Measurements from ENCODE around the gene MDC1.

The MDC1 gene

DNA sequence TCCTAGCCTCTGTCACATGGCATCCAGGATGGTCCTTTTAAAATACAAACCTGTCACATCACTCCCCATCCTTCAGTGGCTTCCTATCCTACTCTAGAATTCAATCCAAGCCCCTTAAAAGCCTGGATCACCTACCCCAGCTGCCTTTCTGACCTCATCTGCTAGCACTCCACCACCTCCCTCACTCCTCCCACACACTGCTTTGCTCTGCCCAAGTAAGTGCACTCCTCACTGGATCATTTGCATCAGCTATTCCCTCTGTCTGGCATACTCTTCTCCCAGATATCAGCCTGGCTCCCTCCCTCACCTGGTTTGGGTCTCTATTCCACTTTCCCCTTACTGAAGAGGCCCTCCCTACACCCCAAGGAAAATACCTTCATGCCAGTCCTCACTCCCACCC, 59.6 kb downstream of the MDC1 start:
- H3K27me3 ChIP-seq (replicated peaks): no peaks in the 10 kb centered on the region
- no peak overlapping the region for H3K27ac ChIP-seq
- peaks cover 94% of the 10 kb centered on the region for H3K36me3 ChIP-seq (replicated peaks)
- TF ChIP-seq, protein P1, sequence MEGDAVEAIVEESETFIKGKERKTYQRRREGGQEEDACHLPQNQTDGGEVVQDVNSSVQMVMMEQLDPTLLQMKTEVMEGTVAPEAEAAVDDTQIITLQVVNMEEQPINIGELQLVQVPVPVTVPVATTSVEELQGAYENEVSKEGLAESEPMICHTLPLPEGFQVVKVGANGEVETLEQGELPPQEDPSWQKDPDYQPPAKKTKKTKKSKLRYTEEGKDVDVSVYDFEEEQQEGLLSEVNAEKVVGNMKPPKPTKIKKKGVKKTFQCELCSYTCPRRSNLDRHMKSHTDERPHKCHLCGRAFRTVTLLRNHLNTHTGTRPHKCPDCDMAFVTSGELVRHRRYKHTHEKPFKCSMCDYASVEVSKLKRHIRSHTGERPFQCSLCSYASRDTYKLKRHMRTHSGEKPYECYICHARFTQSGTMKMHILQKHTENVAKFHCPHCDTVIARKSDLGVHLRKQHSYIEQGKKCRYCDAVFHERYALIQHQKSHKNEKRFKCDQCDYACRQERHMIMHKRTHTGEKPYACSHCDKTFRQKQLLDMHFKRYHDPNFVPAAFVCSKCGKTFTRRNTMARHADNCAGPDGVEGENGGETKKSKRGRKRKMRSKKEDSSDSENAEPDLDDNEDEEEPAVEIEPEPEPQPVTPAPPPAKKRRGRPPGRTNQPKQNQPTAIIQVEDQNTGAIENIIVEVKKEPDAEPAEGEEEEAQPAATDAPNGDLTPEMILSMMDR (IDR thresholded peaks at IDR 0.05; ENCODE audit: low read depth, low read length, missing control alignments): no peak
- in situ Hi-C loops (cut with HindIII; ENCODE audit: low pct_ligation_motif_present, low sequenced_read_pairs): no loop called here
- DNase-seq: no peak
- H3K4me3 ChIP-seq (ENCODE audit: low read depth, low read length): no peak overlapping the region

DNA sequence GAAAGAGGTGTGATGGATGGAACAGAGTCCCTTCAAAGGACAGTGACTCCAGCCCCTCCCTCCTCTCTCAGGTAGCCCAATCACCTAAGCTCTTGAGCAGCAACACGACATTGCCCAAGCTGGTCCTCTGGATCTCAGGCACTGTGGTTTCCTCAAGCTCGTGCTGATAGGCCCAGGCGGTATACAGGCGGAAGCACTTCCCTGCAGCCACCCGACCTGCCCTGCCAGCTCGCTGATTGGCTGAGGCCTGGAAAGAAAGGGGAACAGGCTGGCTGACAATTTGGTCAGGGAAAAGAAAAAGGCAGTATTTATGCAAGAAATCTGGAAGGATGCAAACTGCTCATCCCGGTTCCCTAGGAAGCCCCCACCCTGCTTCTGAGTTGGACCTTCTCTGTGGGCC, 60.6 kb downstream of the MDC1 start:
- Histone ChIP-seq H3K27ac (no peak overlapping the region), H3K4me3 (ENCODE audit: low read depth, low read length) (no peak overlapping the region)
- DNase-seq: no peak

DNA sequence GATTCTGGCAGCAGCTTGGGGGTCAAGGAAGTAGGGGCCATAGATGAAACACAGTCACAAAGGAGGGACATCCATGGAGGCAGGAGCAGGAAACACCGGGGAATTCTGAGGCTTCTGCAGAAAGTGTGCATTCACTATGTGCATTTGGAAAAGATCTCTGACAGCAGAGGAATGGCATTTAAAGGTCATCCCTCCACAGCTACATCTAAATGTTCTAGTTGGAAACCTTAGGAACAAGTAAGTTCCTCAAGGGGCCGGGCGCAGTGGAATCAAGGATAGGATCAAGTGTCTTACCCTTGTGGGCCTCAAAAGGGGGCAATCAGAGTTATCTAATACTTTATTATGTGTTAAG, 61.4 kb downstream of the MDC1 start:
- Histone ChIP-seq H3K36me3 (replicated peaks) (peaks cover 88% of the 10 kb centered on the region), H3K4me3 (ENCODE audit: low read depth, low read length) (no peak overlapping the region), H3K27me3 (replicated peaks) (no peaks in the 10 kb centered on the region), H3K27ac (no peak overlapping the region)
- in situ Hi-C loops (cut with HindIII; ENCODE audit: low pct_ligation_motif_present, low sequenced_read_pairs): no loop called here
- TF ChIP-seq, protein P1 (IDR thresholded peaks at IDR 0.05; ENCODE audit: low read depth, low read length, missing control alignments): no peak
- no peak for DNase-seq

More for the DNA sequence above, 60.6 kb downstream of the MDC1 start:
- TF ChIP-seq, protein P1 (IDR thresholded peaks at IDR 0.05; ENCODE audit: low read depth, low read length, missing control alignments): no peak
- Histone ChIP-seq H3K27me3 (replicated peaks) (no peaks in the 10 kb centered on the region), H3K36me3 (replicated peaks) (peaks cover 94% of the 10 kb centered on the region)
- in situ Hi-C loops (cut with HindIII; ENCODE audit: low pct_ligation_motif_present, low sequenced_read_pairs): no loop called here

DNA sequence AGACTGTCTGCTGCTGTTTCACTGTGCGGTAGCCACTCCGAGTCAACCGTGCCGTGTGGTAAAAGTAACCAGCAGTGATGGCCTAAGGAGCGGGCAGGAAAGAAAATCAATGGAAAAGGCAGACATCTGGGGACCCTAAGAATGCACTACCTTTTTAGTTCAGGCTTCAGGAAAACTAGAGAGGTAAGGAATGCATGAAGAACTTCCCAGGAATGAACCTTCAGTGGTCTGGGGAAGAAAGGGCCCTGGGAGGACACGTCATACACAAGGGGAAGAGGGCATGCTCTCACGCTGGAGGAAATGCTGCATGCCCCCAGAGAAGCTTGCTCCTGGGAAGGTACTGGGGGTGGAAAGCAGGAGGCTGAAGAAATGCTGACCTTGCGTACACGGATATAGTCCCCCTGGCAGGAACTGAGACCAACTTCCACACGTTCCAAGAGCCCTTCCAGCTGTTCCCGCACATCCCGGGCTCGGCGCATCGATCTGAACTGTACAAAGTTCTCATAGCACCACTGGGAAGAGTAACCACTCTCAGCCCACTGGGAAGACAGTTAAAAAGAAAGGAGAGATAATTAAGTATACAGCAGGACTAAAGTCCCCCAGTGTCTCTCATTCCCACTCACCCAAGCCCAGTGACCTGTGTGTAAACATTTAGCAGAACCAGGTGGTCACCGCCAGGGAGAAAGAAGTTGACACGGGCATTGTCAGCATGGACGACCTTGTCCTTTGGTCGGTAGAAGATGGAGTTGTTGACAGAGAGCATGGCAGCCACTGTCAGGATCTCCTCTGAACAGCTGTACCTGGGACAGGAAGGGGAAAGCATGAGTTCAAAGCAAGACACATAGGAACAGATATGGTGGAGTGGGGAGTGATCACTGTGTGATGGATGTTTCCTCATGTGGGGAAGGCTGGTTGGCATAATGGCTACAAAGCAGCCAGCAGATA, 62.0 kb downstream of the MDC1 start:
- DNase-seq: no peak
- Histone ChIP-seq H3K4me3 (ENCODE audit: low read depth, low read length) (no peak overlapping the region), H3K27me3 (replicated peaks) (no peaks in the 10 kb centered on the region)

DNA sequence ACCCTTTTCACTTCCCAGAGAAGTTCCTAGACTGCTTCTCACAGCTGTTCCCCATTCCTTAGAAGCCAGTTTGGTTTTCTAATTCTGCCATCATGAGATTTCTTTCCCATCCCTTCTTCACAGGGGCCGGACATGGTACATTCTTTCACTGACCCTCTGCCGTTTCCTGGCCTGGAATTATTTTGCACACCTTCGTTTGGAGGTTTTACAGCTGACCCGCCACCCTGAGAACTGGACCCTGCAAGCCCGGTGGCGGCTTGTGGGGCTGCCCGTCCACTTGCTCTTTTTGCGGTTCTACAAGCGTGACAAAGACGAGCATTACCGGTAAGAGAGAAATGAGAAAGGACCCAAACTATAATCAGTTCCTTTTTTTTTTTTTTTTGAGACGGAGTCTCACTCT, 65.9 kb downstream of the MDC1 start:
- H3K27me3 ChIP-seq (replicated peaks): no peaks in the 10 kb centered on the region
- in situ Hi-C loops (cut with HindIII; ENCODE audit: low pct_ligation_motif_present, low sequenced_read_pairs): no loop called here
- no peak overlapping the region for H3K4me3 ChIP-seq (ENCODE audit: low read depth, low read length)
- no peak overlapping the region for H3K27ac ChIP-seq
- H3K36me3 ChIP-seq (replicated peaks): peaks cover 47% of the 10 kb centered on the region
- DNase-seq: no peak
- TF ChIP-seq, protein P1 (IDR thresholded peaks at IDR 0.05; ENCODE audit: low read depth, low read length, missing control alignments): no peak

More for the DNA sequence above, 62.0 kb downstream of the MDC1 start:
- peaks cover 81% of the 10 kb centered on the region for H3K36me3 ChIP-seq (replicated peaks)
- H3K27ac ChIP-seq: no peak overlapping the region
- in situ Hi-C loops (cut with HindIII; ENCODE audit: low pct_ligation_motif_present, low sequenced_read_pairs): no loop called here
- TF ChIP-seq, protein P1 (IDR thresholded peaks at IDR 0.05; ENCODE audit: low read depth, low read length, missing control alignments): no peak
